Activated CD4-positive, CD25-positive, alpha-beta regulatory T cell treated with anti-CD3 and anti-CD28 coated beads, Interleukin-2, amount 50 U/mL, for 24 hours (primary cell): ENCODE results near the gene TMEM30A.

Experiments used
- ATAC-seq, 2 donors: fragments of 150-1000 bp; cut with Tn5 transposase; one replicate each; pipeline ENCODE4 v1.10.0; 2021; ENCODE audit warnings: mild to moderate bottlenecking in 1 of 2, moderate library complexity in 1 of 2

Gene TMEM30A

DNA sequence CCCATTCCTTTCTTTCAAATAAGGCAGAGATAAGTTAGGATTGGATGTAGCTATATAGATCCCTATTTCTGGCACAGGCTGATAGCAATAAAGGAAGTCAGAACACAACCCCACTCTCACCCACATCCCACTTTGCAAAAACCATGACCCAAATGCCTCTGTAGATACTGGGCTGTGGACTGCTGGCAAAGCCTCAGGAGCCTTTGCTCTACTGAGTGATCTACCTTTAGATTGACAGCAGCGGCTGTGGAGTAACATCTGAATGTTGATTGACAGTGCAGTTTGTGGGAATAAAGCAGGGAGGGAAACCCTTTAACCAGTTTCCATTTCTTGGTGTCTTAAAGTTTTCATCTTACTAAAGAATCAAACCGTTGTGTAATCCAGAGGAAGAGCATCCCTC, 6.7 kb upstream of the TMEM30A start:
- ATAC-seq, result no peak

DNA sequence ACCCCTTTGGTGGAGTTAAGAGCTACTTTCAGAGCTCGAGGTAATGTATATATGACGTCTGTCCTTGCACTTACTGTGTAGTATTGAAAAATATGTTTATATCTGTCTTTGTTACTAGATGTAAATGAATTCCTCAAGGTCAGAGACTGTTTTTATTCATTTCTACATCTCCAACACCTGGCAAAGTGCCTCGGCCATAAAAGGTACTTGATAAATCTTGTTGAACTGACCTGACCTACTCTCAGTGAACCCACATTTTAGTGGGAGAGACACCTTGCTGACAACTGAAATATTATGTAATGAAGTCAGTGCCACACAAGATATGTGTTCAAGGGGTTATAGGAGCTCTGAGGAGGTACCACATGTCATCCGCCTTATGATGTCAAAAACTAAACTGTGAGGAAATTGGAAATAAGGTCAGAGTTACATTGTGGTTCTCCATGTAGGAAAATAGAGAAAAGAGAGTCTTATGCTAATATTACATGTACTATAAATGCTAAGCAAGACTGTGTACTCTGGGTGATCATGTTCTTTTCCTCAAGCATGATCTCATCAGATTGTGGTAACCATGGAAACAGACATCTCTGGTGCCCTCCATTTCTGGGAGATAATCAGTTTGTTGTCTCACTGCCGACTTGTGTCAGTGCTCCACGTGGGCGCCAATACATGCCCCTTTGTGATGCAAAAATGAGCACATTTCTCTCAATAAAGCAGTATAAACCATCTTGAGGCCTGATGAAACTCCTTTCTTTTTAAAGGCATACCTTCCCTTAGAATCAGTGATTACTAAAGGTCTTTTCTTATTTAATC, 5.7 kb upstream of the TMEM30A start:
- ATAC-seq, result no peak

DNA sequence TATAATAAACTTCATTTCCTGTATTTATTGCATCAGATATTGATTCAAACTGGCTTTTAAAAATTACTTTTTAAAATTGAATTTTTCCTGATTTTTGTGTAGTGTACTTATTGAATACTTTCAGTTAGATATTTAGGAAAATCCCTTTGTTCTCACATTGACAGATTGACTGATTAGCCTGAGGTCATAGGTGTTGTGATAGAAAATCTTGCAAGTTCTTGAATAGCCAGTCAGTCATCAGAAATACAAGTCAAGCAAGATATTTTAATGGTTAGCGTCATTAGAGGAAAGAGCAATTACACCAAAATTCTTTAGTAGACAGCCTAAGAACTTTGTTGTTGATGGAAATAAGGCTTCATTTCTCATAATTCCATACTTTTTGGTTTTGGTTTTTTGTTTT, 3.4 kb upstream of the TMEM30A start:
- no peak for ATAC-seq

DNA sequence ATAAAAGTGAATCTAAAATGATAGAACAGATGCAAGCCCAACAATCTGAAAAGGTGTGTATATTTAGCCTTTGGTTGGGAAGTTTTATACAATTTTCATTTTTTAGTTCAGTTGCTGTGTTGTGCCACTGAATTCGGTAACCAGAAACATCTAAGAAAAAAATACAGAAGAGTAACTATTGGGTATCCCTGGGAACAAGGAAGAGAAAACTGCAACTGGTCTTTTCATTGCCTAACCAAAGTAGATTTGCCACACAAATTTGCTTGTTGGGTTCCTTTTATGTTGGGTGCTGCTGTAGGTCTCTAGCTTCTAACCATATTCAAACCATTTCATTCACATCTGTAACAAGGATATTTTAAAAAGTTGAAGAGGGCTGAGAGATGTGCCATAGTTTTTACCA, 2.8 kb upstream of the TMEM30A start:
- no peak for ATAC-seq

DNA sequence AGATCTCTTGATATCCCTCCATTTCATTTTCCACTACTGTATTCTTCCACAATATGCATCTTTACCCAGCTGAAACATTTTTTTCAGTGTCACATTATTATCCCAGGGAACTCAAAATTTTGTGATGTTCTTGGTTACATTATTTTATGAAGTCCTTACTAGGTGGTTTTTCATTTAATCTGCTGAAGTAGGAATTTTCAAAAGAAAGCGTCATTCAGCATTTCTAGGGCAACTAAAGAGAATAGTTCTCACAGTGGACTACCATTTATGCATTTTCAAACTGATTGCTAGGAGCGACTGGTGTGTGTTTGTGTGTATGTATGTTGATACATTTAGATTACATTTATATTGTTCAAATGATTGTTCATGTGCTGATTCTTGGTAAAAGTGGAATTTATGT, 2.4 kb upstream of the TMEM30A start:
- no peak for ATAC-seq

DNA sequence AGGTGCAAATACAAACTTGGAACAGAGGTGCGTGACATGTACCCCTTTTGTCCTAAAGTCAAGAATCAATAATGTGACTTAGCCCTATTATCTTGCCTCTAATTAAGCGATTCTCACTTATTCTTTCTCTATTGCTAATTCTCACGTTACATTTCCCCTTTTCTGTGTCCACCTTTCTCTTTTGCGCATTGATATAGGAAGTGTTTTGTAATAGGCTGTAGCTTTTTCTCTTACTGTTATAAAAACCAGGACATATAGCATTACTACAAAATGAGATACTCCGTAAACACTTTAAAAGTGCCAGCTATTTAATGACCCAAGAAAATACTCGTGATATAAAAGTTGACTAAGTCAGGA, 669 bp upstream of the TMEM30A start:
- ATAC-seq, result no peak

DNA sequence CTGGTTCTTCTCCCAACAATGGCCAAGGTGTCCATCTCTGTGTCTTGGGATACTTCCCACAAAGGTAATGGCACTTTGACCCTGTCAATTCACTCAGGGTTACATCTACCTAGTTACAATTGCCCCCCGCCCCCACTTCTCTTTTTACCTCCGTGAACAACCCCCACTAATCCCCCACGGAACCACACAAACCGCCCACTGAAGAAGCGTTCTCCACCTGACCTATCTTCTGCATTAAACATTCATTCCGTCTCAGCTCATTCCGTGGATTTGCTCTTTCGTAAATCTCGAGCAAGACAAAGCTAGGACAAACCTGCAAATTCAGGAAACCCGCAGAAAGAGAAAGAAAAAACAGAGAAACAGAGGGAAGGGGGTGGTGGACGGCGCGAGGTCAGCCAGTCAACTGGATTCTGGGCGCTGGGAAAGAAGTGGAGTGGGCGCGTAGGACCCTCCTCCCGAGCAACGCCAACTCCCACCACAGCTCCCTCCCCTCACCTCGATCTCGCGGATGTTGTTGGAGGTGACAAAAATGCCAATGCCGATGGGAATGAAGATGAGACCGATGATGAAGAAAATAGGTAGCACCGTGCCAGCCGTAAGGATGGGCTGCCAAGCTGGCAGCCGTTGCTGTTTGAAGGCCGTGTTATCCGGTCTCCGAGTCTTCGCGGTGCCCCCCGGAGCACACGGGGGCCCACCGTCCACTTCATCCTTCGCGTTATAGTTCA, 523 bp downstream of the TMEM30A start:
- peak; percentile 8 to 10 for ATAC-seq

DNA sequence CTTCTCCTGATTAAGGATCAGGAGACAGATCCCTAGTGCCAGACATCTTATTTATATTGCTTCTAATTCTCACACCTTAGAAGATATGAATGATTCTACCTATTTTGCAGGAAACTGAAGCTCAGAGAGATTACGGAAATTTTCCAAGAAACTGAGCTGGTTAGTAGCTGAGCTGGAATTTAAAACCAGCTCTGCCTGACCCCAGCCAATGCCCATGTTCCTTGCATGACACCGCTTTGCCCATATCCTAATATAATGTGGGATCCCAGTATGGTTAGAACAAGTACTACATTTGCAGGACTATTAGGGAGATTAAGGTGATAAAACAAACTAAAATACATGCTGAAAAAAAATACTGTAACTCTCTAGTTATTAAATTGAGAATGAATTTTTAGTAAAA, 1.9 kb downstream of the TMEM30A start:
- ATAC-seq, result no peak

DNA sequence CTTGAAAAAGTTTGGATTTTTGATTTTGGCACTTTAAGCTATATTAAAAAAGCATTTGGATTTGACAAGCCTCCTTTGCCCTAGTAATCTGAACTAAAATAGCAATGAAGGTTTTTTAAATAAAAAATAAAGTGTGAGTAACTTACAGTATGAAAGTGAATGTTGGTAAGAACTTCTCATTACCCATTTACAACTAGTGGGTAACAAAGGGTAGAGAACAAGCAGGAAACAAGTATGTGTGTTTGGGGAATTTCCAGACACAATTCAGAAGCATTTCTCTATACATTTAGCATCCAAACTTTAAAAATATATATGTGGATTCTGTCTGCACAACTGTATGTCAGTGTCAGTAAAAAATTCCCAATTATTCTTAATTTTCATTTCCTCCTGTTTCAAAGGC, 2.9 kb downstream of the TMEM30A start:
- no peak for ATAC-seq

DNA sequence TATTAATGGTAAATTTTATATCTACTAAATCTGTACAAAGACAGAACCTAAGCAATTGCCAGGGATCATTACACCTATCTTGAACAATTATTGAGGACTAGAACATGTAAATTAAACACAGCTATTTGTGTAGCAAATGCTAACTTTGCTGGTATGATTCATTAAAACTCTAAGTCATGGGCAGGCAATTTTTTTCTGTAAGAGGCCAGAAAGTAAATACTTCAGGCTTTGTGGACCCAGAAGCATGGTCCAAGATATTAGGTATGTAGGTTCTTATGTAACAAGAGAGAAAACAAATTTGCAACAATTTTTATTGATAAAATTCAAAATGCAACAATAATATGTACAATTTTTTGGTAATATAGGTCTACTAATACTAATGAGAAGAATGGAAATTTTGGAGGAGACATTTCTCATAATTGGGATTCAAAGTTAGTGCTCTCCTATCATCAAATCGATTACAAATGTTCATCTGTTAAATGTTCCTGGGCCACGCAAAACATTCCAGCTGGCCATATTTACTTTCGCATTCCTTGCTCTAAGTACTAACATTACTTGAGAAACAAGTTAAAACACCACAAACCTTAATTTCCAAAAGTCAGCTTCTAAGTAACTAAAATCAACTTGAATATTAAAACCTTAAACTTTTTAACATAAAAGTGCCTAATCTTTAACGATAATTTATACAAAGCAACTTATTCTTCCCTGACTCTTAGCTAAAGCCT, 4.3 kb downstream of the TMEM30A start:
- no peak for ATAC-seq

DNA sequence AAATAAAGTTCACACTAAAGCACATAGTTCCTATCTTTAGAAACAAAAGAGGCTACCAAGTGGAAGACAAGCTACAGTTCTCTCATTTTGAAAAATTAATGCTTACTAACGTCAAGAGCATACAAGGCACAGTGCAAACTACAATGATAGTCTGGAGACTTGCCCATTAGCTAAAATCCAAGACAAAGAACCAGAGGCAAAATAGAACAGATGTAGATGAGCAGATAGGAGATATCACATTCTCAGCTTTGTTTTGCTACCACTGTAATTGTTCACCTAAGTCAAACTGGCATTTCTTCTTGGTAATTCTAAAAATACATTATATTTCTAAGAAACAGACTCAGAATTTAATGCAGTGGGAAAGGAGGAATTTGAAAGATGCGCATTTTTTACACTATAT, 5.2 kb downstream of the TMEM30A start:
- ATAC-seq, result no peak

DNA sequence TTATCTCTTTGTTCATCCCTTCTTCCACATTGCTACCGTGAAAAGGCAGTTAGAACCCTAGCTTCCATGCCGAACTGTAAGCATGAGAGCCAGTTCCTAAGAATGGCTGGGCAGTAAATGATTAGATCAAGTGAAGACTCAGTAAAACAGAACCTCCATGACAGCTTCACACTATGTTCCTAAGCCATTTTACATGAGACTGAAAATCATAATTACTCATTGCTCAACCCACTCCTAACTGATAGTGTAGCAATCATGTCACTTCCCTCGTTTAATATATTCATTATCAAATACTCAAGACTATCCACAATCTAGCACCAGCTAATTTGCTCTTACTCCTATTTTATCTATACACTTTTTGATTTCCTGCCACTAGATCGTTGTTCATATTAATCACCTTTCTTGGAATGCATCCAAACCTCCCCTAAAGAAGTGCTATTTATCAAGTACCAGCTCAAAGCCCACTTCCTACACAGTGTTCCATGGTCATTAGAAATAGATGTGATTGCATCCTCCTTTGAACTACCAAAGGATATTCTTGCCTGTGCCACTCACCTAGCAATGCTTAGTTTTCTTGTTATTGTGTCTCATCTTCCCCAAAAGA, 6.0 kb downstream of the TMEM30A start:
- ATAC-seq, result peak; percentile 59 to 66

DNA sequence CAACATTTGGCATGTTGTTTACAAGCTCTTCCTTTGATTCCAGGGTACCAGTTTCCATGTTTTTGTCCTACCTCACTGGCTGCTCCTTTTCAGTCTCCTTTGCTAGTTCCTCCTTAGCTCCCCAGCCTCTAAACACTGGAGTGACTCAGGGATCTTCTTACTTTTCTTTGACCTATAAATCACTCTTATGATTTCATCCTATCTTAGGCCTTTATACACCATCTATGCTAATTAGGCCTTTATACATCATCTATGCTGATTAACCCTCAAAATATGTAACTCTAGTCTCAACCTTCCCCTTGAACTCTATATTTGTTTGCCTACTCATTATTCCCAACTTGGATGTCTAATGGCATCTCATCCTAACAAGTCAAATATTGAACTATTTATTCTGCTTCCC, 9.5 kb downstream of the TMEM30A start:
- peak; percentile 61 to 72 for ATAC-seq

DNA sequence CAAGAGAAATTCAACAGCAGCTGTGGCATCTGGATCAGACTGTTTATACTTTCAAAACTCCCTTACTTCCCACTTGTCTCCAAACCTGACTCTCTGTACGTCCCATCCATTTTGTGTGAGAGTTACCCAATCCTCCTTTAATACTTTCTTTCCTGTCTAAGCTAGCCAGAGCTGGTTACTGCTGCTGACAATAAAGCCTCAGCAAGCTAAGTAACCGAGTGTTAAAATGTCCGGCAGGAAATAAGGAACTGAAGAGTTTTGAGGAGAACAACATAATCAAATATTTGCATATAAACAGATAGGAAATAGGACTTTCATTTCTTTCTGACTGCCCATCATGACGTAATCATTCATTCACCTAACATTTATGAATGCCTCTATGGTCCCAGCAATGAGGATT, 11.6 kb downstream of the TMEM30A start:
- ATAC-seq, result no peak

DNA sequence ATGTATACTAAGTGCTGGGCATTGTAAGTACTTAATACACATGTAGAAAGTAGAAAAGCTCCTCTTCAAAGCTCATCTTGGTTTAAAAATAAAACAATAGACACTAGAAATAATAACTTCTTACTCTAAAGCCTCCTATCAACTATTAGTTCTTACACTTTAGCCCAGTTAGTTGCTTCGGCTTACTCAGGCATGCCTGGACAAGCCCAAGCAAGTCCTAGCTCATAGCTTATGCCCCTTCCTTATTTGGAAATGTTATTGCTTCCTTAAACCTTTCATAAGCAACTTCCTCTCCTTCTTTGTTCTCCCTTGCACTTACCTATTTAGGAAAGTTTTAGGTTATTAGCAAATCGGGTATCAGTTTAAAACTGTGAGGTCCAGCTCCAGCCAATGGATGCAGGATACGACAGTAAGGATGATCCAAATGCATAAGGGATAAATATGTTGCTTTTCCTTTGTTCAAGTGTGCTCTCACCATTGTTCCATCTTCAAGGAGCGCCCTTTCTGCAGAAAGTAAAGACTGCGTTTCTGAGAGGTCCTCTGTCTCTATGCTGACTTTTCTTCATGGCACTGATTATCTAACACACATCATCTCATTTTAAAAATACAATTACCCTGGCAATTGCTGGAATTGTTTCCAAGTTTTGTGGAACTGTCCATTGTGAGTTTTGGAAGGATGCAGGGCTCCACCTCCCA, 12.3 kb downstream of the TMEM30A start:
- ATAC-seq, result no peak

DNA sequence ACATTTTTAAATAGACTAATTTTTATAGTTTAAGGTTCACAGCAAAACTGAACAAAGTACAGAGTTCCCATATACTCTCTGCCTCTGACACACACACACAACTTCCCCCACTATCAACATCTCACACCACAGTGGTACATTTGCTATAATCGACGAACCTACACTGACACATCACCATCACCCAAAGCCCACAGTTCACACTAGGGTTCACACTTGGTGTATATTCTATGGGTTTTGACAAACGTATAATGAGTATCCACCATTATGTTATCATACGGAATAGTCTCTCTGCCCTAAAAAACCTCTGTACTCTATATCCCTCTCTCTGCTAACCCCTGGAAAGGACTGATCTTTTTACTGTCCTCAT, 15.6 kb downstream of the TMEM30A start:
- no peak for ATAC-seq

DNA sequence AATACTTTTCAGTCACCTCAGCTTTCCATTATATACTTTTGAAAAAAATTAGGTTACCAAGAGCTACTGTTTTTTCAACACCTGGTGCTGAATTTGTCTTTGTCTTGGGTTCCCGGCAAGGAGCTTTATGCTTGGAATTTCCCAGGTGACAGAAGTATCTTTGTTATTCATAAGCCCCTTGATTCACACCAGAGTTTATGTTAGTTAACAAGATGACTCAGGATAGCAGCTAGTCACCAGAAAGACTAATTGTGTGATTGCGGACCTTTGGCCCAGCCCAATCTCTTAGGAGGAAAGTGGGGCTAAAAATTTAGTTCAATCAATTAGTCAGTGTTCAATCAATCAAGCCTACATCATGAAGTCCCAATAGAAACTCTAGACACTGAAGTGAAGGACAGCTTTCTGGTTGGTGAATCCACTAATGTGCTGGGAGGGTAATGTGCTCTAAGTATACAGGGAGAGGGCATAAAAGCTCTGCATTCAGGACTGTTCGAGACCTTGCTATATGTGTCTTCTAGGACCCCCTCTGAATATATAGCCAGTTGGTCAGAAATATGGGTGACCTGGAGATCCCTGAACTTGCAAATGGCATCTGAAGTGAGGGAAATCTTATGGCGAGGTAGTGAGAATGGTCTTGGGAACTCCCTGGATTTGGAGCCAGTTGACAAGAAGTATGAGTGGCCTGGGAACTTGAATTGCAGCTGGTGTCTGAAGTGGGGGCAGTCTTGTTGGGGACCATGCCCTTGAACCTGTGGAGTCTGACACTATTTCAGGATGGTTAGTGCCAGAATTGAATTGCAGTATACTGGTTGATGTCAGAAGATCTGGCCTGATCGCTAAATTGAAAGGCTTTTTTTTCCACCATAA, 16.2 kb downstream of the TMEM30A start:
- ATAC-seq, result peak; percentile 63 to 80

DNA sequence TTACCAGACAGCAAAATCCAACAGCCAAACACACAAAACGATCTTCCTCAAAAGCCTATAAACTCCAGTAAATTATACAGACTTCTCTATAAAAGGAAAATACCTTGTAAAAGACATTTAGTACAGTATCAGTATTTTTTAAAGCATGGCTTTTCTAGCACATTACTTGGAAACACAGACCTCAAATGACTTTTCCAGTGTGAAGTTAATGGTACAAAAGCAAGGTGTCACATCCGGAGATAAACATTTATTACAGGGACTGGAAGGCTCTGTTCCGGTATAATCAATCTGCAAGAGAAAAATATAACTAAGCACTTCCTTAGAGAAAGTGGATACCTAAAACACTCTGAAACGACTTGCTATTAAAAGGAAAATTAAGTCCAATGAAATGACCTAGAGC, 17.1 kb downstream of the TMEM30A start:
- ATAC-seq, result no peak

DNA sequence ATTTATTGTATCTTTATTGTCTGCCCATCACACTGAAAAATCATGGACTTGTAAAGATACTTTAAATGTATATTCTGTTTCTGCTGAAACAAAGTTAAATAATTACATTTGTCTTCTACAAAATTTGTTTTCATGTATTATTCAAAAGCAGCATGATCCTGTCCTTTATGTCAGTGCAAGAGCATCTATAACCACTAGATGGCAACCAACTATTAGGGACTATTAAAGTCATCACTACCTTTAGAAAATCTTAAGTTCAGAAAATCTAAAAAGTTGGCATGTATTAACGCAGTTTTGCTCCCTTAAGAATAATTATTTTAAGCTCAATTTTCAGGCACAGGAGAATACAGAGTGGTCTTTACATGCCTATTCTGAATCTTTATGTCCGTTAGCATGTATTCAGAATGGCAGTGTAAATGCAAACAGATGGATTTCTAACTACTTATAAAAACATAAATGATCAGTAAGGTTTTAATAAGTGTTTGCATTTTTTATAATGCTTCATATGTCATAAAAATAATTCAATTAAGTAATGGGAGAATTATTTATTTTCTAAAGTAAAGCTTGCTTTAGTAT, 17.8 kb downstream of the TMEM30A start:
- peak in 1 of 2 donors; percentile 55 for ATAC-seq

DNA sequence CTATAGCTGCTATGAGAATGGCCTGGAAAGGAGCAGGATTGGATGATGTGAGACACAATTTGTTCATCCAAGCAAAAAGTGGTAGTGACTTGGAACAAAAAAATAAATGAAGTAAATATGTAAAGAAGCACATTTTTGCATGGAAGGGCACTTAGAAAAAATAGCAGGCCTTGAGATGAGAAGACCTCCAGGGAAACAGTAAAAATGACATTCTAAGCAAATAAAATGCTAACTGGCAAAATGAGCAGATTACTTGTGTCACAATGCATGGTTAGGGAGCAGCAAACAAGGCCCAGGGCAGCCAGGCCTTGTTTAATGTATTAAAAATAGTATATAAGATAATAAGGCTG, 21.2 kb downstream of the TMEM30A start:
- no peak for ATAC-seq

DNA sequence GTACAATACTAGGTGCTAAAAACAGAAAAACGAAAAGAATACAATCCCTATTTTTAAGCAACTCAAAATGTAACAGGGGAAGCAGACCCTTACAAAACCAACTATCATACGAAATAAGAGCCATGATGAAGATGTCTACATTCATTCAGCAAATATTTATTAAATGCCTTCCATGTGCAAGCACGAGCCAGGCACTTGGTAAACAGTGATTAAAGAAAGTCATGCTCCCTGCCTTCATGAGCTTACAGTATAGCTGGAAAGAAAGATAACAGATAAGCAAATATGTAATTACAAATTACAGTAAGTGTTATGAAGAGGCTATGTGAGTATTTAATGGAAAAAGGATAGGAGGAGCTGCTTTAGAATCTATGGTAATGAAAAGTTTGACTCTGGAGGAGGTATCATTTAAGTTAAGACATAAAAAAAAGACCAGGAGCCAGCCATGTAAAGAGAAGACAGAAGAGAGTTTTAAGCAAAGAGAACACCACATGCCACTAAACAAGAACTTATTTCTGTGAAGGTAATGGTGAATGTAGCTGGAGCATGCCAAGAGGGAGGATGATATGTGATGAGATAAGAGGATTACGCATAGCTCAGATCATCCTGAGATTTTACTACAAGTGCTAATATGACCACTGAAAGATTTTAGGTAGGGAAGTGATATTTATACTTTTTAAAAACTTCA, 21.7 kb downstream of the TMEM30A start:
- no peak for ATAC-seq
